ENCODE data around the gene PLPP7.

- TF ChIP-seq, protein P1, sequence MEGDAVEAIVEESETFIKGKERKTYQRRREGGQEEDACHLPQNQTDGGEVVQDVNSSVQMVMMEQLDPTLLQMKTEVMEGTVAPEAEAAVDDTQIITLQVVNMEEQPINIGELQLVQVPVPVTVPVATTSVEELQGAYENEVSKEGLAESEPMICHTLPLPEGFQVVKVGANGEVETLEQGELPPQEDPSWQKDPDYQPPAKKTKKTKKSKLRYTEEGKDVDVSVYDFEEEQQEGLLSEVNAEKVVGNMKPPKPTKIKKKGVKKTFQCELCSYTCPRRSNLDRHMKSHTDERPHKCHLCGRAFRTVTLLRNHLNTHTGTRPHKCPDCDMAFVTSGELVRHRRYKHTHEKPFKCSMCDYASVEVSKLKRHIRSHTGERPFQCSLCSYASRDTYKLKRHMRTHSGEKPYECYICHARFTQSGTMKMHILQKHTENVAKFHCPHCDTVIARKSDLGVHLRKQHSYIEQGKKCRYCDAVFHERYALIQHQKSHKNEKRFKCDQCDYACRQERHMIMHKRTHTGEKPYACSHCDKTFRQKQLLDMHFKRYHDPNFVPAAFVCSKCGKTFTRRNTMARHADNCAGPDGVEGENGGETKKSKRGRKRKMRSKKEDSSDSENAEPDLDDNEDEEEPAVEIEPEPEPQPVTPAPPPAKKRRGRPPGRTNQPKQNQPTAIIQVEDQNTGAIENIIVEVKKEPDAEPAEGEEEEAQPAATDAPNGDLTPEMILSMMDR (IDR thresholded peaks at IDR 0.05), result no peak
- TF ChIP-seq POLR2A (IDR thresholded peaks at IDR 0.05), result no peak
Observed at GRCh38 chr9:131273146-131273855, 16.2 kb upstream of the PLPP7 start.
